Suppressor macrophage treated with lipopolysaccharide for 4 hours (primary cell): ENCODE measurements around the gene HIF1A.
"Not testable (repeated sequence)": the region's sequence is repeated elsewhere in the genome, so short reads cannot be mapped to it uniquely, and the experiment has no call there.

Source experiments
- DNase-seq: peaks from one replicate; pipeline ENCODE4 v3.0.0-alpha.2; 2020

The HIF1A gene

GRCh38 chr14:61675291-61675690, 20.0 kb upstream of the HIF1A start:
- DNase-seq: no peak

GRCh38 chr14:61677479-61677878, 17.8 kb upstream of the HIF1A start:
- DNase-seq: peak; percentile 80

- no peak for DNase-seq
These were observed 16.3 kb upstream of the HIF1A start for GRCh38 chr14:61678975-61679374.

- no peak for DNase-seq
These were observed 13.9 kb upstream of the HIF1A start for GRCh38 chr14:61681413-61681812.

- DNase-seq: no peak
These were observed 12.2 kb upstream of the HIF1A start for GRCh38 chr14:61683108-61683507.

GRCh38 chr14:61690039-61690438, 5.3 kb upstream of the HIF1A start:
- DNase-seq: no peak

GRCh38 chr14:61690982-61691381, 4.3 kb upstream of the HIF1A start:
- no peak for DNase-seq

- DNase-seq: no peak
These were observed 3.8 kb upstream of the HIF1A start for GRCh38 chr14:61691495-61691894.

- DNase-seq: no peak
These were observed 1.3 kb upstream of the HIF1A start for GRCh38 chr14:61694039-61694438.

GRCh38 chr14:61695695-61696527, 598 bp downstream of the HIF1A start:
- peak; percentile 83 for DNase-seq

- peak; percentile 63 for DNase-seq
These were observed 1.5 kb downstream of the HIF1A start for GRCh38 chr14:61696753-61697318.

GRCh38 chr14:61698206-61698980, 3.1 kb downstream of the HIF1A start:
- DNase-seq: peak; percentile 61

GRCh38 chr14:61699027-61699426, 3.7 kb downstream of the HIF1A start:
- DNase-seq: no peak

- DNase-seq: no peak
These were observed 5.0 kb downstream of the HIF1A start for GRCh38 chr14:61700104-61700886.

- DNase-seq: no peak
These were observed 6.6 kb downstream of the HIF1A start for GRCh38 chr14:61701946-61702345.

GRCh38 chr14:61703342-61704129, 8.2 kb downstream of the HIF1A start:
- peak; percentile 15 for DNase-seq

- peak; percentile 10 for DNase-seq
These were observed 9.2 kb downstream of the HIF1A start for GRCh38 chr14:61704554-61704953.

GRCh38 chr14:61705017-61705416, 9.7 kb downstream of the HIF1A start:
- DNase-seq: peak; percentile 9

GRCh38 chr14:61706096-61706690, 10.9 kb downstream of the HIF1A start:
- DNase-seq: peak; percentile 26

GRCh38 chr14:61707774-61708173, 12.5 kb downstream of the HIF1A start:
- DNase-seq: not testable (repeated sequence)

GRCh38 chr14:61708693-61709092, 13.4 kb downstream of the HIF1A start:
- peak; percentile 3 for DNase-seq
